Activated CD8-positive, alpha-beta memory T cell treated with anti-CD3 and anti-CD28 coated beads, Interleukin-2, amount 10 ng/mL, durations not matched to agents 7 days and 5 days (primary cell): ENCODE results near the gene PLEKHJ1. TPM values are rescaled to one million over a fixed set of nuclear protein-coding genes. Genes with fewer than 3 reads are reported as not detected.
"Not testable (repeated sequence)": the region's sequence is repeated elsewhere in the genome, so short reads cannot be mapped to it uniquely, and the experiment has no call there.

Experiments used
- ATAC-seq: fragments of 150-1000 bp; cut with Tn5 transposase; one replicate; pipeline ENCODE4 v1.10.0; 2021; ENCODE audit warnings: moderate library complexity
- CTCF ChIA-PET: fragments of 350-600 bp; sonication (Branson Sonifier 250); formaldehyde crosslinking; loops from one replicate; lab custom pipeline; 2021; ENCODE audit warnings: antibody characterized with exemption; lab: Charles Lee
- DNase-seq: peaks from one replicate; pipeline ENCODE4 v3.0.0-alpha.2; 2020
- H3K27ac Mint-ChIP-seq: one replicate; pipeline ENCODE4 v1.8.0; 2021; ENCODE audit warnings: mild to moderate bottlenecking, mixed read lengths
- H3K27me3 Mint-ChIP-seq: one replicate; pipeline ENCODE4 v1.8.0; 2021; ENCODE audit warnings: mixed read lengths
- H3K36me3 Mint-ChIP-seq: one replicate; pipeline ENCODE4 v1.8.0; 2021; ENCODE audit warnings: mild to moderate bottlenecking, mixed read lengths
- H3K4me1 Mint-ChIP-seq: one replicate; pipeline ENCODE4 v1.8.0; 2021; ENCODE audit warnings: mixed read lengths
- H3K4me3 Mint-ChIP-seq: one replicate; pipeline ENCODE4 v1.8.0; 2021; ENCODE audit warnings: mild to moderate bottlenecking, moderate library complexity, mixed read lengths
- H3K9me3 Mint-ChIP-seq: one replicate; pipeline ENCODE4 v1.8.0; 2022; ENCODE audit warnings: low read depth, mixed read lengths
- total RNA-seq, 2 experiments: library from RNA; stranded (reverse); gene quantifications; one replicate each; pipeline ENCODE4 v1.2.3, GENCODE V29; 2021

Gene PLEKHJ1
- total RNA-seq, 2 experiments from 2014 or later: 78.3 to 80.8 TPM

DNA sequence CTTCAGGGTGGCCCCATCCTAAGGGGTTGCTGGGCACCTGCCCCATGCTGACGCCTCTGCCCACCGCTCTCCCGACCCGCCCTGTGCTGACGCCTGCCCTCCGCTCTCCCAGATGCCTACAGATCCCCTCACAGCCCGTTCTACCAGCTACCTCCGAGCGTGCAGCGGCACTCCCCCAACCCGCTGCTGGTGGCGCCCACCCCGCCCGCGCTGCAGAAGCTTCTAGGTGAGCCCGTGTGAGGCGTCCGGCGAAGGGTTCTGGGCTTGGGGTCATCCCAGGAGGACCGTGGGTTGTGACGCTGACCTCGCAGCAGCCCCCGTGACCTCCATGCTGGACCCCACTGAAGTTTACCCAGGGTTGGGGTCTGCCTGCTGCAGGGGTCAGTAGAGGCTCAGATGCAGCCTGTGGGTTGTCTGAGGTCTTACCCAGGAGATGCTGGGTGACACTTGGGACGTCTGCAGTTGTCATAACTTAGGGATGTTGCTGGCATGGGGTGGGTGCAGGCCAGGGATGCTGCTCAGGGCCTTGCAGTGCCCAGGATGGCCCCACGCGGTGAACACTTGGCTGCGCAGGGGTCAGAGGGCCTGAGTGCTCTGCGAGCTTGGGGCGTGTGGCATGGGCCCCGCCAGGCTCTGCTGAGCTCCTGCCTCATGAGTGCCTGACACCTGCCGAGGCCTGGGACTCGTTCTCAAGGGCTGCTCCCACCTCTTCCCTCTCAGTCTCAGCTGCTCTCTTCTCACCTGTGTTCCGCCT lies 25.0 kb downstream of the PLEKHJ1 start:
- CTCF ChIA-PET: interaction anchor here (1.4 kb wide), 1 partner anchor 55 kb away, joined by 3 read pairs; no protein-coding TSS in a partner anchor
- H3K27ac Mint-ChIP-seq: no peak overlapping the region

GRCh38 chr19:2210206-2210605 lies 25.9 kb downstream of the PLEKHJ1 start:
- no peaks in the 10 kb centered on the region for H3K9me3 Mint-ChIP-seq
- ATAC-seq: no peak
- H3K27me3 Mint-ChIP-seq: no peaks in the 10 kb centered on the region
- no peak overlapping the region for H3K4me3 Mint-ChIP-seq
- peaks cover 13% of the 10 kb centered on the region for H3K36me3 Mint-ChIP-seq
- DNase-seq: no peak
- no peak overlapping the region for H3K27ac Mint-ChIP-seq
- CTCF ChIA-PET: no interaction called here
- peaks cover 9% of the 10 kb centered on the region for H3K4me1 Mint-ChIP-seq

More for the DNA sequence above, 25.0 kb downstream of the PLEKHJ1 start:
- Mint-ChIP-seq H3K4me3 (no peak overlapping the region), H3K27me3 (no peaks in the 10 kb centered on the region), H3K36me3 (peaks cover 17% of the 10 kb centered on the region), H3K9me3 (no peaks in the 10 kb centered on the region), H3K4me1 (peaks cover 9% of the 10 kb centered on the region)
- DNase-seq: no peak
- no peak for ATAC-seq

GRCh38 chr19:2209408-2209807 lies 26.7 kb downstream of the PLEKHJ1 start:
- Mint-ChIP-seq H3K36me3 (peaks cover 13% of the 10 kb centered on the region), H3K4me3 (no peak overlapping the region), H3K9me3 (no peaks in the 10 kb centered on the region), H3K4me1 (peaks cover 6% of the 10 kb centered on the region), H3K27ac (no peak overlapping the region), H3K27me3 (no peaks in the 10 kb centered on the region)
- DNase-seq: no peak
- CTCF ChIA-PET: interaction anchor here (1.1 to 1.3 kb wide), 2 partner anchors 51 to 53 kb away, joined by 3 to 4 read pairs; no protein-coding TSS in a partner anchor
- ATAC-seq: no peak

DNA sequence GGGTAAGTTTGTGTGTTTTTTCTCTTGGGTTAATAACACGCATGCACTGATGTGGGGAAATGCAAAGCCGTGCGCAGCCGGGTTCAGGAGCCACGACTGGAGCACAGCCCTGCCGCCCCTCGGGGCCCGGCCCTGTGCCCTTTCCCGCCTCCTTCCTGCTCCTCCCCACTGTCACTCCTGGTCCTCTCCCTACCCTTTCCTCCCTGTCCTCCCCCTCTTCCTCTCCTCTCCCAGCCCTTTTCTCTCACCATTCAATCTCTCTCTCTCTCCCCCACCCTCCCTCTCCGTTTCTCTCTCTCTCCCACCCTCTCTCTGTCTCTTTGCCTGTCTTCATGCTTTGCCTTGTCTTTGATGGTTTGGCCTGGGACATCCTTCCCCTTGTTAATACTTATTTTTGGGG lies 27.2 kb downstream of the PLEKHJ1 start:
- CTCF ChIA-PET: interaction anchor here (1.1 to 1.3 kb wide), 2 partner anchors 51 to 53 kb away, joined by 3 to 4 read pairs; no protein-coding TSS in a partner anchor
- DNase-seq (no peak), ATAC-seq (no peak)
- H3K9me3 Mint-ChIP-seq: no peaks in the 10 kb centered on the region
- H3K27me3 Mint-ChIP-seq: no peaks in the 10 kb centered on the region
- peaks cover 16% of the 10 kb centered on the region for H3K36me3 Mint-ChIP-seq
- H3K27ac Mint-ChIP-seq: no peak overlapping the region
- no peak overlapping the region for H3K4me3 Mint-ChIP-seq
- peaks cover 6% of the 10 kb centered on the region for H3K4me1 Mint-ChIP-seq

DNA sequence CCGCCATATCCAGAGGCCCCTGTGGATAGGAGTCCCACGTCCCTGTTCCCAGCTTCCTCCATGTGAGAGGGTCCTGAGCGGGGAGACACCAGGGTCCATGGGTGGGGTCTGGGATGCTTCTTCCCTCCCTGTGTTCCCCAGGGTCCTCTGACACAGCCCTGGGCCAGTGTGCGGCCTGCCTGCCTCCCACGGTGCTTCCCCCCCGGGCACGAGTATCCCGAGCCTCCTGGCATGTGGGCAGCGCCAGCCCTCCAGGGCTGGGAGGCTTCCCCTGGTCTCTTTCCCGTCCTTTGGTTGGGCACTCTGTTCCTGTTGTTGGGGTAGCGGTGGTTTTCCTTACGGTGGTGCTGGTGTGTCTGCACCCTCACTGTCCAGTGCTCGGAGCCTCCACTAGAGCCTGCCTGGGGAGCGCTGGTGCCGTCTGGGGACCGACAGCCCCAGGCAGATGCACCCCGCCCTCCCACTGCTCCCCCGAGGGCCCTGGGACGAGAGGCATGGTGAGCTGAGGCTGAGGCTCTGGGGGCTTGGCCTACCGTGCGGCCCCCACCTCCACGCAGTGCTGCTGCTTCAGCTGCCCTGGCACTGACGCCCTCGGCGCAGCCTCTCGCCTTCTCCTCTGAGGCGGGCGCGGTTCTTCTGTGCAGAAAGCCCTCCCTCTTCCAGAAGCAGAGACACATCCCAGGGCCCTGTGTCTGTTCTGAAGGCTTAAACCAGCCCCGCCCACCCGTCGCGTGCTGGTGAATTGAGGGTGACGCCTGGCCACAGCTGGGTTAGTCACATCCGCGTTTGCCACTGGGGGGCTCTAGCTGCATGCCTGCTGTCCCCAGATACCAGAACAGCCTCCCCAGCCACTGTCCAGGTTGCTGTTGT lies 27.9 kb downstream of the PLEKHJ1 start:
- Mint-ChIP-seq H3K4me3 (no peak overlapping the region), H3K27me3 (no peaks in the 10 kb centered on the region), H3K36me3 (peaks cover 15% of the 10 kb centered on the region), H3K27ac (no peak overlapping the region), H3K9me3 (no peaks in the 10 kb centered on the region), H3K4me1 (peaks cover 6% of the 10 kb centered on the region)
- CTCF ChIA-PET: interaction anchor here (0.9 to 1.3 kb wide), 4 partner anchors 45 to 160 kb away, joined by 3 to 4 read pairs (median 3); partner anchors contain the start of gene DOT1L
- ATAC-seq (peak; percentile 66), DNase-seq (peak; percentile 73)

GRCh38 chr19:2207008-2207407 lies 29.1 kb downstream of the PLEKHJ1 start:
- Mint-ChIP-seq H3K36me3 (peaks cover 15% of the 10 kb centered on the region), H3K4me3 (no peak overlapping the region), H3K27ac (no peak overlapping the region), H3K4me1 (peaks cover 6% of the 10 kb centered on the region), H3K9me3 (no peaks in the 10 kb centered on the region), H3K27me3 (no peaks in the 10 kb centered on the region)
- ATAC-seq: no peak
- CTCF ChIA-PET: interaction anchor here (1.1 kb wide), 1 partner anchor 161 kb away, joined by 3 read pairs; no protein-coding TSS in a partner anchor
- no peak for DNase-seq

- H3K4me1 Mint-ChIP-seq: no peaks in the 10 kb centered on the region
- peaks cover 9% of the 10 kb centered on the region for H3K36me3 Mint-ChIP-seq
- CTCF ChIA-PET: no interaction called here
- DNase-seq (no peak), ATAC-seq (no peak)
- no peaks in the 10 kb centered on the region for H3K27me3 Mint-ChIP-seq
- H3K4me3 Mint-ChIP-seq: no peak overlapping the region
- no peak overlapping the region for H3K27ac Mint-ChIP-seq
- no peaks in the 10 kb centered on the region for H3K9me3 Mint-ChIP-seq
Measured at GRCh38 chr19:2202366-2202765, 33.8 kb downstream of the PLEKHJ1 start.

DNA sequence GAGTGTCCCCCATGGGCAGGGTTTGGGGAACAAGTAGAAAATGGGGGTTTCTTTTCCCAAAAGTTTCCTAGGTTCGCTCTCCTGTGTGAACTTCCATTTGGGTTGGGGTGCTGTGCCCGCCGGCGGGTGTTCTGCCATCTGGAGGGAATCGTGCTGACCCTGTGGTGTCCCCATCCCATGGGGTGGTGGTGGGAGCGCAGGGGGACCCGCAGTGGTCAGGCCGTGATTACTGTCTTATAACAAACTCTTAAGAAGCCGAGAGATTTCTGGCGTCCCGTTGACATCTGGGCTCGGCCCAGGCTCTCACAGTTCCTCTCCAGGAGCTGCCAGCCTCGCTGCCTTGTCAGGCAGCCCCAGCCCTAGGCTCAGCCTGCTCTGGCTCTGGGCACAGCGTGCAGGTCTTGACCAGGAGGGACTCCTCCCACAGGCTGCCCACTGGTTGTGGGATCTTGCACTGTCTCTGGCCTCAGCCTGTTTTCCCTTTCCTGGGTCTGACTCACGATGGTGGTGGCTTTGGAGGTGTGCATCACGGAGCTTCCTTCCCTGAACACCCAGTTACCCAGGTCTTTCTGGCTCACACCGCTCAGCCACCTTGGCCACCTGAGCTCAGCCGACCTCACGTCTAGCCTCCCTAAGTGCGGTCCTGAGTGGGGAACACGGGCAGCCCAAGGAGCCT lies 34.5 kb downstream of the PLEKHJ1 start:
- ATAC-seq (no peak), DNase-seq (no peak)
- Mint-ChIP-seq H3K27ac (no peak overlapping the region), H3K9me3 (no peaks in the 10 kb centered on the region), H3K27me3 (no peaks in the 10 kb centered on the region), H3K36me3 (peaks cover 9% of the 10 kb centered on the region), H3K4me3 (no peak overlapping the region), H3K4me1 (peaks cover under 1% of the 10 kb centered on the region)
- CTCF ChIA-PET: no interaction called here

DNA sequence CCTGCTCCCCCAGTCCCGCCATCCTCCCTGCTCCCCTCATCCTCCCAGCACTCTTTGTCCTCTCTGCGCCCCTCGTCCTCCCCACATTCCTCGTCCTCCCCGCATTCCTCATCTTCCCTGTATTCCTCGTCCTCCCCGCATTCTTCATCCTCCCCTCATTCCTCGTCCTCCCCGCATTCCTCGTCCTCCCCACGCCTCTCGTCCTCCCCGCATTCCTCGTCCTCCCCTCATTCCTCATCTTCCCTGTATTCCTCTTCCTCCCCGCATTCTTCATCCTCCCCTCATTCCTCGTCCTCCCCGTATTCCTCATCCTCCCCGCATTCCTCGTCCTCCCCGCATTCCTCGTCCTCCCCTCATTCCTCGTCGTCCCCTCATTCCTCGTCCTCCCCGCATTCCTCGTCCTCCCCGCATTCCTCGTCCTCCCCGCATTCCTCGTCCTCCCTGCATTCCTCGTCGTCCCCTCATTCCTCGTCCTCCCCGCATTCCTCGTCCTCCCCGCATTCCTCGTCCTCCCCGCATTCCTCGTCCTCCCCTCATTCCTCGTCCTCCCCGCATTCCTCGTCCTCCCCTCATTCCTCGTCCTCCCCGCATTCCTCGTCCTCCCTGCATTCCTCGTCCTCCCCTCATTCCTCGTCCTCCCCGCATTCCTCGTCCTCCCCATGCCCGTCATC lies 35.4 kb downstream of the PLEKHJ1 start:
- H3K4me1 Mint-ChIP-seq, H3K4me3 Mint-ChIP-seq, CTCF ChIA-PET, DNase-seq, H3K9me3 Mint-ChIP-seq, H3K27me3 Mint-ChIP-seq, H3K27ac Mint-ChIP-seq, H3K36me3 Mint-ChIP-seq, ATAC-seq: not testable (repeated sequence)

DNA sequence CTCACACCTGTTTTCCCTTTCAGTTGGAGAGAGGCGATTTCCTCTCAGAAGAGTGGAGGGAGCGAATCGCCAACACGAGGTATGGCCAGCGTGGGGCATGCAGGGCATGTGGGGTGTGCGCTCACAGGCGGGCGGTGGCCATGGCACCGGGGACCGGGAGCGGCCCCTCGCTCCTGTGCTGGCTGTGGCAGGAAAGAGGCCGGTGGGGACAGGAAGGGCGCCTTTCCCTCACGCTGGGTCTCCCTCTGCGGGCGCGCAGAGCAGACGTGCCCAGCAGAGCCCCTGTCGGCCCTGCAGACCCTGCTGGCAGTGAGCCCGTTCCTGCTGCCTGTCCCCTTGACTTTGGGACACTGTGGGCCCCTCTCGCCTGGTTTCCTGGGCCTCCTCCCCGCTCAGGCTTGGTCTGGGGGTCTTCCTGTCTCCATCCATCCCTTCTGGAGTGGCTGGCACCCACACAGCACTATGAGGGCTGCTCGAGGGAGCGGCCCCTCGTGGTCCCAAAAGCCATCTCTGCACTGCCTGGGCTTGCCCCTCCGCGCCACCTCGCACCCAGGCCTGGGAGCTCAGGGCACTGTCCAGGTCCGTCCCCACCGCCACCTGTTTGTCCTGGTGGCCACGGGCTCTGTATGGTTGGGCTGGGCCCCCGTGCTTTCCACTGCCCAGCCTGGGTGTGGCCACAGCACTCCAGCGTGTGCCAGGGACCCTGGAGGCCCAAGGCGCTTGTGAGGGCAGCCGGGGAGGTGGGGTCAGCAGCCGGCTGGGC lies 36.1 kb downstream of the PLEKHJ1 start:
- CTCF ChIA-PET: interaction anchor here (0.8 kb wide), 1 partner anchor 26 kb away, joined by 4 read pairs; no protein-coding TSS in a partner anchor
- Mint-ChIP-seq H3K27me3 (no peaks in the 10 kb centered on the region), H3K27ac (no peak overlapping the region)

GRCh38 chr19:2199215-2199614 lies 36.9 kb downstream of the PLEKHJ1 start:
- H3K4me1 Mint-ChIP-seq: peaks cover 1% of the 10 kb centered on the region
- ATAC-seq (peak; percentile 12), DNase-seq (no peak)
- H3K27ac Mint-ChIP-seq: no peak overlapping the region
- no peak overlapping the region for H3K4me3 Mint-ChIP-seq
- H3K9me3 Mint-ChIP-seq: no peaks in the 10 kb centered on the region
- H3K27me3 Mint-ChIP-seq: no peaks in the 10 kb centered on the region
- H3K36me3 Mint-ChIP-seq: peaks cover 5% of the 10 kb centered on the region
- CTCF ChIA-PET: interaction anchor here (0.8 to 0.9 kb wide), 2 partner anchors 25 to 43 kb away, joined by 3 to 4 read pairs; no protein-coding TSS in a partner anchor

More for the DNA sequence above, 36.1 kb downstream of the PLEKHJ1 start:
- Mint-ChIP-seq H3K36me3 (peaks cover 5% of the 10 kb centered on the region), H3K4me1 (peaks cover 1% of the 10 kb centered on the region), H3K9me3 (no peaks in the 10 kb centered on the region), H3K4me3 (no peak overlapping the region)
- ATAC-seq: no peak
- no peak for DNase-seq

DNA sequence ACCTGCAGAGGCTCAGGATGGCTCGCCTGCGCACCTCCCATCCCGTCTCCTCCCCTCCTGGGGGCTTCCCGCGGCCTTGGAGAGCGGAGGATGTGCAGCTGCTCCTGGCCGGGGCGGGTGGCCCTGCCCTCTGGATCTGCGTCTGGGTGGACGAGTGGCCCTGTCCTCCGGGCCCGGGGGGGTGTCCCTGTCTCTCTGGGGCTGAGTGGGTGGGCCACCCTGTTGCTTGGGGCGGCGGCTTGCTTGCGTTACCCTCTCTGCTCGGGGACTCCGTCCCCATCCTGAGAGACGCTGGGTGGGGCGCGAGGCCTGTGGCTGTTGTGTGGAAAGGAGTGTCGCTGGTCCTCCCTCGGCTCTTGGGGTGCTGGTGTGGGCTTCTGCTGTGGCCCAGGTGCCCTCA lies 37.8 kb downstream of the PLEKHJ1 start:
- Mint-ChIP-seq H3K27ac (no peak overlapping the region), H3K4me1 (peaks cover 1% of the 10 kb centered on the region), H3K9me3 (no peaks in the 10 kb centered on the region), H3K4me3 (no peak overlapping the region), H3K36me3 (peaks cover 6% of the 10 kb centered on the region), H3K27me3 (no peaks in the 10 kb centered on the region)
- CTCF ChIA-PET: no interaction called here
- DNase-seq (no peak), ATAC-seq (no peak)
